ENCODE results near the gene HYAL1.

GRCh38 chr3:50341537-50341936 lies 38.2 kb upstream of the HYAL1 start:
- TF ChIP-seq CTCF (IDR thresholded peaks at IDR 0.05) (no peak), ZFX (IDR thresholded peaks at IDR 0.05; ENCODE audit: borderline replicate concordance) (no peak)

Measured in 22Rv1 (cell line).